GM19193 (cell line): ENCODE results near the gene TBX6.

Experiments used
- POLR2A ChIP-seq: IDR thresholded peaks from 4 replicates; pipeline ENCODE4 v1.6.1; 2011; ENCODE audit not compliant: insufficient read depth, insufficient read length; ENCODE audit errors: extremely low read depth

The TBX6 gene, protein sequence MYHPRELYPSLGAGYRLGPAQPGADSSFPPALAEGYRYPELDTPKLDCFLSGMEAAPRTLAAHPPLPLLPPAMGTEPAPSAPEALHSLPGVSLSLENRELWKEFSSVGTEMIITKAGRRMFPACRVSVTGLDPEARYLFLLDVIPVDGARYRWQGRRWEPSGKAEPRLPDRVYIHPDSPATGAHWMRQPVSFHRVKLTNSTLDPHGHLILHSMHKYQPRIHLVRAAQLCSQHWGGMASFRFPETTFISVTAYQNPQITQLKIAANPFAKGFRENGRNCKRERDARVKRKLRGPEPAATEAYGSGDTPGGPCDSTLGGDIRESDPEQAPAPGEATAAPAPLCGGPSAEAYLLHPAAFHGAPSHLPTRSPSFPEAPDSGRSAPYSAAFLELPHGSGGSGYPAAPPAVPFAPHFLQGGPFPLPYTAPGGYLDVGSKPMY

DNA sequence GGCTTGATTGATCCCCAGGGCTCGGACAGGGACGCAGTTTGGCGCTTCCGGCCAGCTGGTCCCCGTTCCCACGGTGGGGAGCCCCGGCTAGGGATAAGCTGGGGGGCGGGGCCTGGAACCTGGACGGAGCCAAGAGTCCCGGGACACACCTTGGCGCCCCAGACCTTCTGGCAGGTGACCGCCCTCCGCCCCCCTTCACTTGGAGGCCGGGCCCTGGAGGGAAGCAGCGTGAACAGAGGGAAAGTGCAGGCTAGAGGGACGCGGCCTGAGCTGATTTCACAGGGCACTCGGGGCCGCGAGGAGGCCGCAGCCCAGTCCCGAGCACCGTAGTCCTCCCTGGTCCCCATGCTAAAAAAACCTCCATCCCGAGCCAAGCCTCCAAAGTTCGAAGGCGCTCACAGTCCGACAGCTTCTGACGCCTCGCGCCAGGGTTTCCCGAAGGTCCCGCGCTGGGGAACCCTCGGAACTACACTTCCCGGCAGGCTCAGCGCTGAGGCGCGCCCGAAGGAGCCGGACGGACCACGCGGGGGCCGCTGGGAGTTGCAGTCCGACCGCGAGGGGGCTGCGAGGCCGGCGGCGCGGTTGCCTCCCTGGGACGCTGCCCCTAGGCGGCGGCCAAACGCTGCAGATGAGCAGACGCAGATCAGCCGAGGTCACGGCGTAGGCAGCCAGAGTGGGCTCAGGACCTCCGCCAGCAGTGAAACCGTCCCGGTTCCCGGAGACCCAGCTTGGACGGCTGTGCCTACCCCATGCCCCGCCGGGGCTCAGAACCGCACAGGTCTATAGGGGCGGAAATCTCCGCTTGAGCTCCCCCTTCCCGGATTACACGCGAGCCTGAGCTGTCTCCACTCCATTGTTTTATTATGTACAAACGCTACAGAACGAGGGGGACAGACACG lies at the start of gene TBX6:
TBX6 (minus strand) TSS at position 451 of the 899 bp plus-strand sequence. CDS start 731 bp downstream, outside the sequence.
- peak; percentile 68 for TF ChIP-seq POLR2A

- no peak for TF ChIP-seq POLR2A
Measured at GRCh38 chr16:30139583-30140481, 48.1 kb upstream of the TBX6 start.

DNA sequence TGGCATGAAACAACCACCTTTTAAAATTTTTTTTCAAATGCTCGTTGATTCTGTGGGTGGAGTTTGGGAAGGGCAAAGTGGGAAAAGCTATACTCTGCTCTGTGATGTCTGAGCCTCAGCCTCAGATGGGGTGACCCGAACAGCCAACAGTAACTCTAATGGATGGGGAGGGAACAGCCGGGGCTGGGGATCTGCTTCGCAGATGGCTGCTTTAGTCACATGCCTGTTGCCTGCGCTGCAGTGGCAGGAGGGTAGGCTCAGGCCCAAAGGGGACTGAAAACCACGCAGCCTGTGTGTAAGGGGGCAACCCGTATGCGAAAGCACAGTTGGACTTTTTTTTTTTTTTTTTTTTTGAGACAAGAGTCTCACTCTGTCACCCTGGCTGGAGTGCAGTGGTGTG lies 46.2 kb upstream of the TBX6 start:
- TF ChIP-seq POLR2A = no peak

- TF ChIP-seq POLR2A = no peak
Measured at GRCh38 chr16:30136971-30137605, 45.4 kb upstream of the TBX6 start.

- TF ChIP-seq POLR2A = no peak
Measured at GRCh38 chr16:30132591-30132990, 40.9 kb upstream of the TBX6 start.

GRCh38 chr16:30131869-30132475 lies 40.2 kb upstream of the TBX6 start:
- no peak for TF ChIP-seq POLR2A

DNA sequence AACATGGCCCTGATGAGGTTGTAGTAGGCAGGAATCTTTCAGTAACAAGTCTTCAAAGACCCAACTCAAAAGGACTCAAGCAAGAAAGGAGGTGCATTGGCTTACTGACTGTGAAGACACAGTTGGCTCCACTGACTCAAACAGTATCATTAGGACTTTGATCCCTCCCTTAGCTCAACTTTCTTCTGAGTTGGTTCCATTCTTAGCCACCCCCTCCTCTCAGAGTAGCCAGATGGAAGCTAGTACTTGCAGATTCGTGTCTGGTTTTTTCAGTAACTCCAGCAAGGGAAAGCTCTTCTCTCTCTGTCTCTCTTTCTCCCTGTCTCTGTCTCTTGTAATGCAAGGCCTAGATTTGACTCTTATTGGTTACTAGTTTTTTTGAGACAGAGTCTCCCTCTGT lies 36.3 kb upstream of the TBX6 start:
- TF ChIP-seq POLR2A = no peak

- no peak for TF ChIP-seq POLR2A
Measured at GRCh38 chr16:30124985-30125379, 33.3 kb upstream of the TBX6 start.

GRCh38 chr16:30122604-30123160 lies 31.0 kb upstream of the TBX6 start:
- TF ChIP-seq POLR2A = no peak

DNA sequence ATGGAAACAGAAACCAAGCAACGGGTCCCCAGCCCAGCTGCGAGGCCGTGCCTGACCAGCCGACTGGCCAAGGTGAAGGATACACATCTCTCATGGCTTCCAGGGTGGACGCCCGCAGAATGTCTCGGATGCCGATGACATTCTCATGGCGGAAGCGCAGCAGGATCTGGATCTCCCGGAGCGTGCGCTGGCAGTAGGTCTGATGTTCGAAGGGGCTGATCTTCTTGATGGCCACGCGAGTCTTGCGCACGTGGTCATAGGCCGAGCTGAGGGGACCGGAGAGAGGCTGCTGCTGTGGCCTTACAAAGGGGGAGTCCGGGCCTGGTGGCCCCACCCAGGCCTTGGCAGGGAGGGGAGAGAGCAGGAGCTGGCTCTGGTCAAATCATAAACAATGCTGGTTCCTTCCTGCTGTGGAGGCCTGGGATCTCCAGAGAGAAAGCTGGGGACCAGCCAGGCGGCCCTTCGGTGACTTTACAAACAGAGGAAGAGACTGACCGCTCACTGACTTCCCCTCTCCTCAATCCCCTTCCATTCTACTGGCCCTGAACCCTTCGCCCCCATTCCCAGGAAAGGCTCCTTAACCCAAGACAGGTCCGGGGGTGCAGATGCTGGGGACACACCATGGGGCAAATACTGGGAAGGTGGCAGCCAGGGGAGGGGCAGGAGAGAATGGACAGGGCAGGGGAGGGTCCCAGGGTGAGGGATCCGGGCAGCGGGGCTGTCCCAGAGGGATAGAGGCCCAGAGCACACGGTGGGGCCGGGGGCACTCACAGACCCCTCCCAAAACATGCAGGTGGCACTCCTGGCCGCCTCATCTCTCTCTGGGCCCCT lies 30.2 kb upstream of the TBX6 start:
- no peak for TF ChIP-seq POLR2A

DNA sequence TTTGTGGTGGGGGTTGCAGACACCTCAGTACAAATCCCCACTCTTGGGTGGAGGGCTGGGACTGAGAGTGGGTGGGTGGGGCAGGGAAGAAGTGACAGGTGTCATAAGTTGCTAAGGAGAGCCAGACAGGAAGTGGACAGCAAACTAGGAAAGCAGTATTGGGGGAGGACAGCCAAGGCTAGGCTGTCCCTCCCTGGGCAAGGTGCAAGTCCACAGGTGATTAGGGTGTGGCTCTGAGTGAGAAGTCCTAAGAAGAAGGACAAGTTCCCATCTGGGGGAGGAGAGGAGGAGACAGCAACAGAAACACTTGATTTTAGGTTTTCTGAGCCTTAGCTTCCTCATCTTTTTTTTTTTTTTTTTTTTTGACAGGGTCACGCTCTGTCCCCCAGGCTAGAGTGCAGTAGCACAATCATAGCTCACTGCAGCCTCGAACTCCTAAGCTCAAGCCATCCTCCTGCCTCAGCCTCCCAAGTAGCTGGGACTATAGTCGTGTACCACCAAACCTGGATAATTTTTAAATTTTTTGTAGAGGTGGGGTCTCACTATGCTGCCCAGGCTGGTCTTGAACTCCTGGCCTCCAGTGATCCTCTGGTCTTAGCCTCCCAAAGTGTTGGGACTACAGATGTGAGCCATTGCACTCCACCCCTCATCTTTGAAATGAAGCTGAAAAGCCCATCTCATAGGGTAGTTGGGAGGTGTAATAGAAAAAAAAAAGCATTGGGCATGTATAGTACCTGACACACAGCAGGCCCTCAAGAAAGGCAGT lies 28.8 kb upstream of the TBX6 start:
- no peak for TF ChIP-seq POLR2A

DNA sequence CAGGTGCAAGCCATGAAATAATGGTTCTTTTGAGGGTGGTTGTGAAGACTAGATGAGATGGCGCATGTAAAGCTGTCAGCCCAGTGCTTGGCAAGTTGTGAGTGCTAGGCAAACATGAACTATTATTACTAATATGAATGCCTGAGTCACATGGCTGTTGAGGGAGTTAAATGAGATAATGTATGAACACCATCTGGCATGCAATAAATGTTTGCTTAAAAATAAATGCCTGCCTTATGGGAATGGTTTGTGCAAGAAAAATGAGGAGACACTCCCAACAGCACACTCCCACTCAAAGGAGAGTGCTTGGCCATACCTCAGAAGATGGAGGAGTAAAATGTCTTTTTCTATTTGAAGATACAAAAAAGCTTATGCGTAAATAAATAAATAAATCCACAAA lies 27.7 kb upstream of the TBX6 start:
- no peak for TF ChIP-seq POLR2A
